GM18873 (cell line): ENCODE data around the gene CDPF1.

Experiments
- ATAC-seq: cut with Tn5 transposase; IDR thresholded peaks from one replicate; pipeline ENCODE4 v1.9.1; 2021; ENCODE audit warnings: mild to moderate bottlenecking, moderate library complexity, moderate number of reproducible peaks; ENCODE audit not compliant: unreplicated experiment, low FRiP score

The CDPF1 gene, protein sequence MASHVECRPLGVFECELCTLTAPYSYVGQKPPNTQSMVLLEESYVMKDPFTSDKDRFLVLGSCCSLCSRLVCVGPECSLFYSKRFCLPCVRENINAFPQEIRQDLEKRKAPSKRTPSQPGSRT

DNA sequence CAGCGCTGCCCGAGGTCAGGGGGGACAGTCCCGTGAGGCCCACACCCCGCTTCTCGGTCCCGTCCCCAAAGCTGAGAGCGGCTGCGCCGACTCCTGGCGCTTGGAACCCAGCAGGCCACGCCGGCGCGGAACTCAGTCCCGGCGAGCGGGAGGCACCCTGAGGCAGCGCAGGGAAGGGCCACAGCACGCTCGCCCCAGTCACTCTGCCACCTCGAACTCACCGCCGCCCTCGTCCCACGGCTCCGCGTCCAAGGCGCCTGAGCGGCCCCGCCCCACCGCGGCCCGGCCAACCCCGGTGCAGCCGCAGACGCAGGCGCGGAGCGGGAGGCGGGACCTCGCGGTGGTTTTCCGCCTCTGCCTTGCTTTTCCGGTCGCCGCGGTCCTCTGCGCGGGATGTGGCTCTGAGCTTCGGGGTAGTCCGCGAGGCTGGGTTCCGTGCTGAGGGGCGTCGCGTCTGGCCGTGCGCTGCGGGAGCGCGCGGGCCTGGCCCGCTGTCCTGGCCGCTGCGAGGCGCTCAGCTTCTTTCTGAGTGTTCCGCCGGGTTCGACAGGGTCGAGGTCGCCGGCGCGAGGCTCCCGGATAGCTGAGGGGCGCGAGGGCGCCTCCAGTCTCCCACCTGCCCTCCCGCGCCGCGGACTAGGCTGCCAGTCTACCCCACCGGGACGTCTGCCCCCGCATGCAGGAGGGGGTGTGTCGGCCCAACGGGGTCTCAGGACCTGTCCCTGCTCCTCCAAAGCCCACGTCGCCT is at the start of gene CDPF1:
Gene CDPF1 (minus strand): TSS at position 259 of the 748 bp plus-strand sequence. CDS start 2,009 bp downstream, outside the sequence.
- ATAC-seq: peak; percentile 59

- ATAC-seq: no peak
Observed at GRCh38 chr22:46299101-46299500, 49.0 kb upstream of the CDPF1 start.

DNA sequence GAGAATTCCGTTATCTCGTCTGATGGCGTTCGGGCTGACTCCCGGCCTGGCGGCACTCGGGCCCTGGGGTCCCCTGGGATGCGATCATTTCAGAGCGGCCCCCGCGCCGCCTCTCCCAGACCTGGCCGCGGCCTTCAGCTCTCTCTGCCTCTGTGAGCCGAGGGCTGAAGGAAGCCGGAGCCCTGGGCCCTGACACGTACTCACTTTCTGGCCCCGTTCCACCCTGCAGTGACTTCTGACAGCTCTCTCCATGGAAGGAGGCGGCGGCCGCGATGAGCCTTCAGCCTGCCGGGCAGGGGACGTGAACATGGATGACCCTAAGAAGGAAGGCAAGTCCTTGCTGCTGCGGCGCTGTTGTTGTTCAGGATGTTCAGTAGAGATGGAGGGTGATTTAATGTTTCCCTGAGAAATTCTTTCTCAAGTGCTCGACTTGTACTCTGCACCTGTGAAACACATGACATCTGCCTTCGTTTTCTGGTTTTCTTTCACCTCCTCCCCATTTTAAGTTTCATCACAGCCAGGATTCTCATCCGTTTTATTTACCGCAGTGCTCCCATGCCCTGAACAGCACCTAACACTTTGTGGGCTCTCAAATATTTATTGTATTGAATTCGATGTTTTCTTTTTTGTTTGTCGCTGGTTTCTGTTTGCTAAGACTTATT is 47.2 kb upstream of the CDPF1 start:
- ATAC-seq: peak; percentile 6

DNA sequence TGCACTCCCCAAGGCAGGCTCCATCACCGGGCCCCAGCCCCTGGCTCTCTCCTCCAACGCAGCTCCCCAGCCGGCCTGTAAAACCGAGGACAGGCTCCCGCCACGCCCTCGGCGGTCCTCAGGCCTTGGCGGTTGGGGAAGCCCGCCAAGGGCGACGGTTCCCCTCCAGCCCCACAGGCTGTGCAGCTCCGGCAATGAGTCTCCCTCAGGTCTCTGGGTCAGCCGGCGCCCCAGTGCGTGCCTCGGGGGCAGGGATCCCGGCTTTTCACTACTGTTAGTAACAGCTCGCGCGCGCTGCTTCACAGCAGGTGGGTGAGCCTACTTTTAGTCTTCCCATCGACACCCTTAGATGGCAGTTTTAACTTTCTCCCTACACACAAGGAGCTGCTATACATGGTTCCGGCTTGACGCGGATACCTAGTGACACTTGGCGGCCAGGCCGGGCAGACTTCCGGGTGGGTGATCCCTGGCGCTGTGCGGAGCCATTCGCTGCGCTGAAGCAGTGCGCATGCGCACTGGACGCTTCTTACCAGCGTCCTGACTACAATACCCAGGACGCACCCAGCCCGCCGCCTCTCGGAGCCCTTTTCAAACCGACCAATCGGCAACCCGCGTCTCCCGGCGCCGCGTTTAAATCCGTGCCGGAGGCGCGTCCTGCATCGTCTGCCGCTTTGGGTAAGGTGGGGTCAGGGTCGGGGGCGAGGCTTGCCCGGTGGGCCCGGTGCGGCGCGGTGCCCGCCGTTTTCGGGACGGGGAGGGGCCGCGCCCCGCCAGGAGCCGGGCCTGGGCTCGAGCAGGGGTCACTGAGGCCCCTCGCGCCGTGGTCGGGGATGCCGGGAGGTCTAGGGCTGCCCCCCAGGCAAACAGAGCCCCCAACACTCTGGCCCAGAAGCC is 46.4 kb upstream of the CDPF1 start, which contains the start of gene GTSE1:
Gene GTSE1 (plus strand): TSS at position 614 of the 894 bp plus-strand sequence. CDS start 531 bp downstream, outside the sequence.
- peak; percentile 84 for ATAC-seq

DNA sequence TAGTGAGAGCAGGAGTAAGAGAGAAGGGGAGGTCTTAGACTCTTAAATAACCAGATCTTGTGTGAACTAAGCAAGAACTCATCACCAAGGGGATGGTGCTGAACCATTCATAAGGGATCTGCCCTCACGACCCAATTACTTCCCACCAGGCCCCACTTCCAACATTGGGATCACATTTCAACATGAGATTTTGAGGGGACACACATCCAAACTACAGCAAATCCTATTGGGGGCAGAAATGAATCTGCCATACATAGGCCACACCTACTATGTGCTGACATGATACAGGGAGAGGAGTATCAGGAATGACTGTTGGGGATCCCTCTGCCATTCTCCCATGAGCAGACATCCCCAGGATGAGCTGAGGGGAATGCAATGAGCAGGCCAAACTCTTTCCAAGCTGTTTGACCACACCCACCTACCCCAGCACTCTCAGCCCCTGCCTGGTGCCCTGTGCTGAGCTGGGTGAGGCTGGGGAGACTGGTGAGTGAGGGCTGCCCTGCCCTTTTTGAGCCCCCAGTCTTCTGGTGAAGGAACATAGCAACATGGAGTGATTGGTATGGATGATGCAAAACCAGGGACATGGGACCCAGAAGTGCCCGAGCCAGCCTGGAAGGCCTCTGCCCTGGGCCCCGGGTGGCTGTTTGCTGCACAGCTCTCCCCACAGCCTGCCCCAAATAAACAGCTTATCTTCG is 45.3 kb upstream of the CDPF1 start:
- ATAC-seq: no peak

DNA sequence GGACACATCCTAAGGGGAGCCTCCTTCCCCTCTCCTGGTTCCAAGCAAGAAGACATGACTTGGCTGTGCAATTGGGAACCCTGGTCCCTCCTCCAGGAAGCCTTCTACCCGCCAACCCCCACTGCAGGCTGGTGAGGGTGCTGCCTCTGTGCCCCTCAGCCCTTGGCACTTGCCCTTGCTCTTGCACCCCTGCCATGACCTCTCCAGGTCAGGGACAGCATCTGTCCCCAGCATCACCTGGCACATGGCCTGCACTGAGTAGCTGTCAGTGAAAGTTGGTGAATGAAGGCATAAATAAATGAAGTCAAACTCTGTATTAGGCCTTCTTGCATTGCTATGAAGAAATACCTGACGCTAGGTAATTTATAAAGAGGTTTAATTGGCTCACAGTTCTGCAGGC is 44.7 kb upstream of the CDPF1 start:
- no peak for ATAC-seq

DNA sequence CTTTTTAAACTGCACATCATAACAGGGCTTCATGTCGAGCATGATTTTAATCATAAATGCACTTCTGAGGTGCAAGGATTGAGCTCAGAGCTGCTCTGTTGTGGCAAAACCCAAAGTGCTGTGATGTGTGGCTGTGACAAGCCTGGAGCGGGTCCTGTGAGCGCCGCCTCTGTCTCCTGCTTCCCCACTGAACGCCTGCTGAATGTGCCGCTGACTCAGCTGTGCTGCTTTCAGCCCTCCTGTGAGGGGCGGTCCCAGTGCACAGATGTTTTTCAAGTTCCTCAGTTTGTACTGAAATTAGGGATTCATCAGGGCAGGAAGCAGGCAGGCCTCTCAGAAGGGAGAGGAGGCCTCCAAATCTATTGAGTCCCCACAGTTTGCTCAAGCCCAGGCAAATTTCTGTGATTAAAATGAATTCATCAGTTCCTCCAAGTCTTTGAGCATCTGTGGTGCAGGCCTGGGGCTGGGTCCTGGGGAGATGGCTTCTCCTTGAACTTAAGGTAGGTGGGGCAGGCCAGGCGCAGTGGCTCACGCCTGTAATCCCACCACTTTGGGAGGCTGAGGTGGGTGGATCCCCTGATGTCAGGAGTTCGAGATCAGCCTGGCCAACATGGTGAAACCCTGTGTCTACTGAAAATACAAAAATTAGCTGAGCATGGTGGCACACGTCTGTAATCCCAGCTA is 43.6 kb upstream of the CDPF1 start:
- ATAC-seq: no peak

DNA sequence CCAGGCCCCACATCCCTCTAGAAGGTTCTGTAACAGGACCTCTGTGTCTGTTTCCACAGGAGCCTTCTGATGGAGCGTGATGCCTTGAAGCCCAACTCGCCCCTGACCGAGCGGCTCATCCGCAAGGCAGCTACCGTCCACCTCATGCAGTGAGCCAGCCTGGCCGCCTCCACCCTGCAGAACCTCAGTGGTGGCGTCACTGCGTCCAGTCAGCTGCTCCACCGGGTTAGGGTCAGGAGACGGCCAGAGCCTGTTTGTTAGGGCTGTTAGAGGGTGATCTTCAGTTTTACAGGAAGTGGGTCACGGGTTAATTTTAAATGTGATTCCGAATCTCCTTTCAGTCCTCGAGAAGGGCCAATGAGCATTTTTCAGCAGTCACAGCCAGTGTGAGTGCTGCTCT is 42.6 kb upstream of the CDPF1 start:
- no peak for ATAC-seq

GRCh38 chr22:46292173-46292572 is 42.1 kb upstream of the CDPF1 start:
- no peak for ATAC-seq

- no peak for ATAC-seq
Observed at GRCh38 chr22:46290843-46291785, 41.0 kb upstream of the CDPF1 start.

DNA sequence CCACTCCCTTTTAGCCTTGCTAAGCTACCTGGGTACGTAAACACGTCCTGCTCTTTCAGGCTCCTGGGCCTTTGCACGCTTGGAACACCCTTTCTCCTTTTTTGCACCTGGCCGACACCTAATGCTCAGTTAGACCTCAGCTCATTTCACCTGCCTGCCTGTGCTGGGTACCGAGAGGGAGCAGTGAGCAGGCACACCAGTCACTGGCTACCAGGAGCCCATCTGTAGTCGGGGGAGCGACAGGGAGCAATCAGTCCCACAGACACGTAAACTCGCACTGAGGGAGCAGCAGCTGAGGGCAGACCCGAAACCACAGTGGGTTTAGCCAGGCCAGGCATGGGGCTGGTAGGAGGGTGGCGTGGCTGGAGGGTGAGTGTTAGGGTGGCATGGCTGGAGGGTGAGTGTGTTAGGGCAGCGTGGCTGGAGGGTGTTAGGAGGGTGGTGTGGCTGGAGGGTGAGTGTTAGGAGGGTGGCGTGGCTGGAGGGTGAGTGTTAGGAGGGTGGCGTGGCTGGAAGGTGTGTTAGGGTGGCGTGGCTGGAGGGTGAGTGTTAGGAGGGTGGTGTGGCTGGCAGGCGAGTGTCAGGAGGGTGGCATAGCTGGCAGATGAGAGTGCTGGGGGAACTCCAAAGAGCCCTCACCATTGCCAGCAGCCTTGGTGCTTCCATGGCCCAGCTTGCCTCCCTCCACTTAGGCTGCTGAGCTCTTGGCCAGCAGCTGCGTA is 40.2 kb upstream of the CDPF1 start:
- ATAC-seq: no peak

GRCh38 chr22:46289244-46289891 is 39.3 kb upstream of the CDPF1 start:
- ATAC-seq: no peak

DNA sequence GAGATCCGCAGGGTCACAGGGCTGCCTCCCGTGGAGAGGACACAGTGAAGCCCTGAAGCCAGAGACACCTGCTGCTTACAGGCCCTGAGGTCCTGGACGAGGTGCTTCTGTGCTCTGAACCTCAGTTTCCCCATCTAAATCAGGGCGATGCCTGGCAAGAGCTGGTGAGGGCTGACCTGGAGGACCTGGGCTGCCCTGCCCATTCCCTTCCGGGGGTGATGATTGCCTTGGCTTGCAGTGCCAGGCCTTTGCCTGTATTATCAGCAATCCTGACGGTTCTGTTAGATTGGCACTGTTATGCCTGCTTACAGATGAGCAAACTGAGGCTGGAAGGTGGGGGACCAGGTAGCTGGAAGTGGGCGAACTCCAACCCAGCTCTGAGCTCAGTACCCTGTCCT is 38.8 kb upstream of the CDPF1 start:
- no peak for ATAC-seq

DNA sequence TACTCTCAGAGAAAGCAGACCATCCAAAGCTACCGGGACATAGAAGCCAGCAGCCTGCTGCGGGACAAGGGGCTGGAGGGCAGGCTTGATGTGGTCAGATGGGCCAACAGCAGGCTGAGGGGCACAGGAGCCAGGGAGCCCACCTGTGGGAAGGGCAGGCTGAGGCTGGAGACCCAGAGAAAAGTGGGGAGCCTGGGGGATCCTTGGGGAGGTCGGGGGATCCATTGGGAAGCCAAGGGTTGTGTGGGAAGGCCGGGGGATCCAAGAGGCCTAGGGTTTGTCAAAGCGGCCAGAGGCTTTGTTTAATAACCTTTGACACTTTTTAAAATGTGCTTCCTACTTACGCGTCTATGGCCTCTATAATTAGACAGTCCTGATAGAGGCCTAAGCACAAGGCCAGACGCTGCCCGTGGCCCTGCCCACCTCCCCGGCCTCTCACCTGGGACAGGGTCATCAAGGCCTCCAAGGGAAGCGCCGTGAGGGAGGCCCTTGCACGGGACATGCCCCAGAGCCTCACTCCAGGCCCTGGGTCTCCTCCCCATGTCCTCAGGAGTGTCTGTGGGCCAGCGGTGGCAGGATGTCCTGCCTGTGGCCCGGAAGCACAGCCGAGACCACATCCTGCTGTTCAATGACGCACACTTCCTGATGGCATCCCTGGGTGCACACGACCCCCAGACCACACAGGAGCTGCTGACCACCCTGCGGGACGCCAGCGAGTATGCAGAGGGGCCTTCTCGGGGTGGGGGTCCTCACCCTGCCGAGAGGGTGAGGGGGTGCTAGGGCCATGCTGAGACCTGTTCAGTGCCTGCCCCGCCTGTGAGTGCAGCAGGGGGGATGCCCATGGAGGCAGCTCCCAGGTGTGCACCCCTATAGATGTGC is 38.0 kb upstream of the CDPF1 start:
- ATAC-seq: peak; percentile 65

GRCh38 chr22:46286941-46287872 is 37.1 kb upstream of the CDPF1 start:
- ATAC-seq: no peak
